ENCODE measurements around the gene DPP8.
"Not testable (repeated sequence)": the region's sequence is repeated elsewhere in the genome, so short reads cannot be mapped to it uniquely, and the experiment has no call there.

DPP8 gene

DNA sequence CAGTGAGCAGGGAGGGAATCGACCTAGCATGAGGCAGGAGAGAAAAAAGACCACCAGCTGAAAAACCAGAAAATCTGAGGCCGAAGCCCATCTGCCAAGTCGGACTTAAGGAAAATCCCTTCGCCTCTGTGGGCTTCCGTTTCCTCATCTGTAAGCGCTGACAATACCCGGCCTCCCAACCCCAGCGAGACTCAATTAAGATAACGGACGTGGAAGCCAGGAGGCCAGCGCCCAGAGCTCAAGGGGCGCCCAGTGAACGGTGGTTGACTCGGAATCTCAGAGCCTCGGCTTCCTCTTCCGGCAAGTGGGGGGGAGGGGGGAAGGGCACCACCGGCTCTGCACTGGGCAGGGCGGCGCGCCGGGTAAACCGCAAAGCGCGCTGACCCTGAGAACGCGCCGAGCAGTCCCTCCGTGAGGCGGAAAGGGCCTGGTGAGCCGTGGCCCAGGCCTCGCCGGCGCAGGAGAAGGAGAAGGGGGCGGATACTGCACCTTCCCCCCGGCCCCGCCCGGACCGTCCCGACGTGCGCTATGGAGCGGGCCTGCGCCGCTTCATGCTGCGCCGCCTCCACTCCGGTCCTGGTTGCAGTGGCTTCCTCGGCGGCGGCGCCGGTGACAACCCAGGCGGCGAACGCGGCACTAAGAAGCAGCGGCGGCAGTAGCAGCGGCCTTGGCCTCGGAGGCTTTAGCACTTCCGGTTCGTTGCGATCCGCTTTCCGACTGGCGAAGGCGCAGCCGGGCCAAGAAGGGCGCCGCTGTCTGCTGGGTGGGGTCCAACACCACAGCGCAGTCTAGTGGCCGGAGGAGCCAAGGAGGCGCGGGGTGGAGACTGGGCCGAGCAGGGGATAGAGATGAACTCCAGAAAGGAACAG, at the start of gene DPP8:
Gene DPP8, minus strand, starts transcription at position 693 of the 869 bp plus-strand sequence. CDS start 5,136 bp downstream, outside the sequence.
- peak; percentile 94 to 95 (median 94) for DNase-seq (ENCODE audit: low read depth in 2 of 3, low spot score in 1 of 3)

DNA sequence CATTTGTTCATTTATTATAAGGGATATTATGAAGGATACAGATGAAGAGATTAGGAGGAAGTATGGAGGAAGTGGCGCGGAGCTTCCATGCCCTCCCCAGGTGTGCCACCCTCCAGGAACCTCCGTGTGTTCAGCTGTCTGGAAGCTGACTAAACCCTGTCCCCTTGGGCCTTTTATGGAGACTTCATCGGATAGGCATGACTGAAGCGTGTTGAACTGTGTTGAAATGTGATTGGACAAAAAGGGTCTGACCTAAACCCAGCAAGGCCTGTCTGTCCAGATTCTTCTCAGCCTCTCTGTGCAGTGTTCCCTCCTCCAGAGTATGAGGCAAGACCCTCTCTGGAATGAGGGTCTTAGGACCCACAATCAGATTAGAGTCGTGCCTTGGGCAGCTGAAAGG, 44.4 kb upstream of the DPP8 start:
- DNase-seq (ENCODE audit: low read depth in 2 of 3, low spot score in 1 of 3): no peak

DNA sequence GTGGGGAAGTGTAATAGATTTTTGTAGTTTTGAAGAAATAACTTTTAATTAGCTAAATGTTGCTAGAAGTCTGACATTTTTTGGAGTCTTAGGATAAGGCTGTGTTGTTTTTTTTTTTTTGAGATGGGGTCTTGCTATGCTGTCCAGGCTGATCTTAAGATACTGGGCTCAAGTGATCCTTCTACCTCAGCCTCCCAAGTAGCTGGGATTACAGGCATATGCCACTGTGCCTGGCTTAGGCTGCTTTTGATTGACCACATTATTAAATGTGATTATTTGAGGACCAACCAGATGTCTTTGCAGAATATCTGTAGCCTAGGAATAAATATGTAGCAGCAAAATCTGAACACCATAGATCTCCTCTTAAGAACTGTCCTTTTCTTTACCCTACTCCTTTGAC, 42.5 kb upstream of the DPP8 start:
- DNase-seq (ENCODE audit: low read depth in 2 of 3, low spot score in 1 of 3): no peak

GRCh38 chr15:65558997-65559760, 41.7 kb upstream of the DPP8 start:
- no peak for DNase-seq (ENCODE audit: low read depth in 2 of 3, low spot score in 1 of 3)

GRCh38 chr15:65558336-65558735, 40.8 kb upstream of the DPP8 start:
- DNase-seq (ENCODE audit: low read depth in 2 of 3, low spot score in 1 of 3): no peak

DNA sequence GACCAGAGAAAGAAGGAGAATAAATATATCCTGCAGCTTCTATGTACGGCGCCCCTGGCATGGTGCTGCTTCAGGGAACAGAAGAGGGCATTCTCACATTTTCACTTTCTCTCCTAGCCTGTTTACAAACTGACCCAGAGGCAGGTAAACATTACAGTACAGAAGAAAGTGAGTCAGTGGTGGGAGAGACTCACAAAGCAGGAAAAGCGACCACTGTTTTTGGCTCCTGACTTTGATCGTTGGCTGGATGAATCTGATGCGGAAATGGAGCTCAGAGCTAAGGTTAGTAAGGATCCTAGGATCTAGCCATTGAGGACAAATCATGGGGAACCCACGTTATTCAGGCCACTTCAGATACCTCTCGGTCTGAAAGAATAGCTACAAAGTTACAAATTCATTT, 39.1 kb upstream of the DPP8 start:
- no peak for DNase-seq (ENCODE audit: low read depth in 2 of 3, low spot score in 1 of 3)

GRCh38 chr15:65553691-65554090, 36.2 kb upstream of the DPP8 start:
- DNase-seq (ENCODE audit: low read depth in 2 of 3, low spot score in 1 of 3): no peak

DNA sequence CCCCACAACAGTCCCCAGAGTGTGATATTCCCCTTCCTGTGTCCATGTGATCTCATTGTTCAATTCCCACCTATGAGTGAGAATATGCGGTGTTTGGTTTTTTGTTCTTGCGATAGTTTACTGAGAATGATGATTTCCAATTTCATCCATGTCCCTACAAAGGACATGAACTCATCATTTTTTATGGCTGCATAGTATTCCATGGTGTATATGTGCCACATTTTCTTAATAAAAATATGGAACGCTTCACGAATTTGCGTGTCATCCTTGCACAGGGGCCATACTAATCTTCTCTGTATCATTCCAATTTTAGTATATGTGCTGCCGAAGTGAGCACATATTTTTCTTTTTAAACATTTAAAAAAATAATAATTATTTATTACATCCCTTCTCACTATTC, 35.4 kb upstream of the DPP8 start:
- DNase-seq (ENCODE audit: low read depth in 2 of 3, low spot score in 1 of 3): not testable (repeated sequence)

DNA sequence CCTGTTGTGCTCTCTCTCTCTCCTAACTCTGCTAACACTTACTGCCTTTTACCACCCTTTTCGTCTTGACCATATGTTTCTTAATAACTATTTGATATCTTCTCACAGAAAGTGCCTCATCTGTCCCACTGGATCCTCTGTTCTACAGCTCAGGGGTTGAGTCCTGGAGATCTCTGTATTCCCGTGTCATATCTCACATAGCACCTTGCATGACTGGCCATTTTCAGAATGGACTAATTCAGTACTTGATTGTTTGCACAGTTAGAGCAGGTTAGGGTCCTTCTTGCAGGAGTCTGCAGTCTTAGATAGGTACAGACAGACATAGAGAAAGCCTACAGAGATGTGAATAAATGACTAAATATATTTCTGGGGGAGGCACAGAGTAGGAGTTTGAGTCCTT, 33.7 kb upstream of the DPP8 start:
- no peak for DNase-seq (ENCODE audit: low read depth in 2 of 3, low spot score in 1 of 3)

GRCh38 chr15:65550681-65551098, 33.2 kb upstream of the DPP8 start:
- no peak for DNase-seq (ENCODE audit: low read depth in 2 of 3, low spot score in 1 of 3)

GRCh38 chr15:65549288-65549687, 31.8 kb upstream of the DPP8 start:
- DNase-seq (ENCODE audit: low read depth in 2 of 3, low spot score in 1 of 3): not testable (repeated sequence)

- no peak for DNase-seq (ENCODE audit: low read depth in 2 of 3, low spot score in 1 of 3)
Measured at GRCh38 chr15:65547841-65548240, 30.4 kb upstream of the DPP8 start.

- no peak for DNase-seq (ENCODE audit: low read depth in 2 of 3, low spot score in 1 of 3)
Measured at GRCh38 chr15:65541231-65541820, 23.8 kb upstream of the DPP8 start.

- no peak for DNase-seq (ENCODE audit: low read depth in 2 of 3, low spot score in 1 of 3)
Measured at GRCh38 chr15:65540314-65540713, 22.8 kb upstream of the DPP8 start.

DNA sequence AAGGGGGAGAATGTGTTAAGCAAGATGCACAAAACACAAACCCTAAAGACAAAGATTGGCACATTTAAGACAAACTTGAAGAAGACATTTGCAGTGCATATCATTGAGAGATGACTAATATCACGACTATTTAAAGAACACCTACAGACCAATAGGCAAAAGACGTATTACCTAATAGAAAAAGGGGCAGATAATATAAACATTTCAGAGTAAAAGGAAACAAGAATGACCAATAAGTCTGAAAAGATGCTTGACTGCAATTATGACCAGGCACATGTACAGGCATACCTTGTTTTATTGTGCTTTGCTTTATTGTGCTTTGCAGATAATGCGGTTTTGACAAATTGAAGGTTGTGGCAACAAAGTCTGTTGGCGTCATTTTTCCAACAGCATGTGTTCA, 17.7 kb upstream of the DPP8 start:
- no peak for DNase-seq (ENCODE audit: low read depth in 2 of 3, low spot score in 1 of 3)

DNA sequence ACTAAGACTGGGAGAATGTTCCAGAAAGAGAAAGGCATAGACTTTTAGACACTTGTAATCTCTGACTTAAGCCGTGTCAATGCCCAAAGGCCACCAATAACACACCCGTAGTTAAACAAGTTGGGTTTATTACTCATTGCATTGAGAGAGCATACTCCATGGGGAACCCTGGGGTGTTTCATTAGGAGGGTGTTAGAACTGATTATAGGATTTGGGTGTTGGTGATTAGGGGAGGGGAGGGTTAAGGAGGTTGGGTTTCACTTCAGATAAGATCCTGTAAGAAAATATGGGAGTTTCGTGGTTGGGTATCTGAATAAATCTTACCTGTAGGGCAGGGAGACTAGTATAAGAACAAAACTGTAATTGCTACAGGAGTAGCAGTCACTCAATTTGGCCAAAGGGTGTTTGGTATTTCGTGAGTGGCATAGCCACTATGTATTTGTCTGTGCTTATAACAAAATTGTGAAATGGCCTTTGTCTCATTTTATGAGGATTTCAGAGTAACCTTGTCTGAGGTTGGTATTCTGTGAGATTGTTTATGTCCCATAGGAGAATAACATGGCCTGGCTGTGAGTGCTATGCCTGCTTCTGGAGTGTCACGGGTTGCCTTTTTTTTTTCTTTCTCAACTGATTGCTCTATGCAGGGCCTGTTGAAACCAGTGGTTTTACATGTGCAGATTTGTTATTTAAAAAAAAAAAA, 15.7 kb upstream of the DPP8 start:
- DNase-seq (ENCODE audit: low read depth in 2 of 3, low spot score in 1 of 3): no peak

DNA sequence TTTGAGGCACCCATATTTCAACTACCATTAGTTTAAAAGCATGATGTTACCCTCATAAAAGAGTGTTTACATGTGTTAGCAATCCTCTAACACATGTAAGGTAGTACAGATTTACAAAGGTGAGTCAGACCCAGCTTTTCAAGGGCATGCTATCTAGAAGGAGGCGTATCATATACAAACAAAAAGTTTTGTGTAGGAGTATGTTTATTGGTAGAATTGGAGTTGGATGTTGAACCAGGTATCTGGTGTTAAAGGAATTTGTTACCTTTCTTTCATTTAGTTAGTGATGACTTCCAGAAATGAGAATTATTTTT, 15.2 kb upstream of the DPP8 start:
- no peak for DNase-seq (ENCODE audit: low read depth in 2 of 3, low spot score in 1 of 3)

GRCh38 chr15:65530318-65531111, 13.0 kb upstream of the DPP8 start, which contains the start of gene HACD3:
TSS of gene HACD3 (plus strand) at chr15:65530463. CDS start at chr15:65530632, 169 bp downstream.
- DNase-seq (ENCODE audit: low read depth in 2 of 3, low spot score in 1 of 3): peak; percentile 80 to 92 (median 82)

DNA sequence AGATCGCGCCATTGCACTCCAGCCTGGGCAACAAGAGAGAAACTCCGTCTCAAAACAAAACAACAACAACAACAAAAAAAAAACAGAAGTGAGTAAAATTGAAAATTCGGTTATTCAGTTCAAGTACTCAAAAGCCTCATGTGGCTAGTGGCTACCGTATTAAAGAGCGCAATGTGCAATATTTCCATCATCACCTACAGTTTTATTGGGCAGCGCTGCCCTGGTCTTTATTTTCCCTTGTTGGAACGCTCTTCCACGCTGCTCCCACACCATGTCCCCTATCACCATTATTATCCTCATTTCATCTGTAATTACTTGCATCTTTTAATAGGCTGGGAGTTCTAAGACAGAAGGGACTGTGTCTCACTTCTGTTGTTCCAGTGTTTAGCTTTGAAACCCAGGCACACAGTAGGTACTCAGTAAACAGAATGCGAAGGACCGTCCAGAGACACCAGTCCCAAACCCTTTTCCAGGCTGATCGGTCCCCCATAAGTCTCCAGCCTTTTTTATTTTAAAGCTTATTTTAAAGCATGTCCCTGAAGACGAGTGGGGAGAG, 12.4 kb upstream of the DPP8 start:
- no peak for DNase-seq (ENCODE audit: low read depth in 2 of 3, low spot score in 1 of 3)

DNA sequence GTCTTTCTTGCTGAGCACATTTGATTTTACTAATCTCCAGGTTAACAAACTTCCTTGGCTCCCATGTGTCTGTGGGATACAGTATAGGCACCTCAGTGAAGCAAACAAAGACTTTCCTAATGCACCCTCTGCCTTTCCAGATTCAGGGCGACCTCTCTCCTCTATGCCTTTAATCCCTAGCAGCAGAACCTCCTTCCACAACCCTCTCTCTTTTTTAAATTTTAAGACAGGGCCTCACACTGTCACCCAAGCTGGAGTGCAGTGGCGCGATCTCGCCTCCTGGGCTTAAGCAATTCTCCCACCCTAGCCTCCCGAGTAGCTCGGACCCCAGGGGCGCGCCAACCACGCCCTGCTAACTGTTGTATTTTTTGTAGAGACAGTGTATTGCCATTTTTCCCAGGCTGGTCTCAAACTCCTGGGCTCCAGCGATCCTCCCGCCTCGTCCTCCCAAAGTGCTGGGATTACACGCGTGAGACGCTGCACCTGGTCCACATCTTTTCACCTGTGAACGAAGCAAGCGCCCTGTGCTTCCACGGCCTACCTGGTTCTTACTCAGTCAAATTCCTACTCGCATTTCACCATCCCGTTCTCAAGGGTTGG, 11.1 kb upstream of the DPP8 start:
- DNase-seq (ENCODE audit: low read depth in 2 of 3, low spot score in 1 of 3): no peak
